H1 (cell line): ENCODE results near the gene WNT7A. TPM values are rescaled to one million over a fixed set of nuclear protein-coding genes. Genes with fewer than 3 reads are reported as not detected.

Experiments
- CEBPB ChIP-seq: IDR thresholded peaks from 2 replicates; pipeline ENCODE4 v1.6.1; 2012; ENCODE audit warnings: low read depth, low read length
- GTF2F1 ChIP-seq: IDR thresholded peaks from 2 replicates; pipeline ENCODE4 v1.6.1; 2012; ENCODE audit warnings: low read depth, low read length, improper control_type of control experiment, borderline replicate concordance
- JUND ChIP-seq: IDR thresholded peaks from 2 replicates; pipeline ENCODE4 v1.6.1; 2011; ENCODE audit warnings: mild to moderate bottlenecking, improper control_type of control experiment, low read length
- KDM4A ChIP-seq: IDR thresholded peaks from one replicate; pipeline ENCODE4 v1.7.1; 2012; ENCODE audit warnings: low read depth, mild to moderate bottlenecking, moderate library complexity, low read length, inconsistent platforms; ENCODE audit not compliant: severe bottlenecking
- RAD21 ChIP-seq, 2 experiments: IDR thresholded peaks in 1 of 2; conservative IDR thresholded peaks in 1 of 2; 2 replicates each; pipeline ENCODE4 v1.6.1; 2011; ENCODE audit warnings: low read depth in 2 of 2, low read length in 2 of 2, improper control_type of control experiment in 1 of 2, inconsistent platforms in 1 of 2, mild to moderate bottlenecking in 1 of 2, moderate library complexity in 1 of 2
- polyA plus RNA-seq, 7 experiments: library from polyadenylated mRNA; depleted of rRNA in 3 of 7; stranded (reverse) in 5 of 7; unstranded in 2 of 7; fragments of >200 nt in 5 of 7; fragments of 200-250 nt in 2 of 7; gene quantifications; 1 replicate in 5 of 7; 2 replicates in 1 of 7; 4 replicates in 1 of 7; pipeline versions ENCODE4 v1.2.1 to v1.2.3, GENCODE V29; 2011 to 2013; ENCODE audit warnings: missing spikeins in 2 of 7, mixed read lengths in 2 of 7
- total RNA-seq: library from RNA; stranded (reverse); fragmentation: NEBNext Ultra II Directional; extraction: Animal tissue kit (Norgen Biotek cat#: 25700); gene quantifications from 2 replicates; pipeline ENCODE4 v1.2.1, GENCODE V29; 2021
- TF ChIP-seq, protein P1 (sequence below): IDR thresholded peaks from 2 replicates; pipeline ENCODE4 v1.6.1; 2012; ENCODE audit warnings: inconsistent platforms

Gene WNT7A
- total and polyA plus RNA-seq, 2 of the 8 experiments (the other 6 are each of a cell fraction or from before 2014, with no cell fraction given), result 0.02 TPM; not detected in 1

DNA sequence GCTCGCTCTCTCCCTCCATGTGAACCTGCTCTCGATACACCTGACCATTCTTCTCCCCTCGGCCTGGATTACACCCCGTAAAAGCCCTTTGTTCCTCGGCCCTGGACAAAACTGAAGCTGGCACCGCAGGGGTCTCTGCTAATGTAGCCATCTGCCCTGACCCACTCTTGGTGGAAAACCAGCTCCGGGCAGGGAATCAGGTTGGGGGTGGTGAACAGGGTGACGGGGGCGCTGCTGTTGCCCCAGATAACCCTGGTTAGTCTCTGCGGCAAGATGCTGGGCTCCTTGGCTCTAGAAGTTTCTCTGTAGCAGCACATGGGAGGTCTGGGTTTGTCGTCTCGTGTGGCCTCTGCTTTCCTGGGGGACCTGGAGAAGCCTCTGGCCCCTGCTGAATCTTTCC is 86.4 kb downstream of the WNT7A start (continued):
- TF ChIP-seq, protein P1, sequence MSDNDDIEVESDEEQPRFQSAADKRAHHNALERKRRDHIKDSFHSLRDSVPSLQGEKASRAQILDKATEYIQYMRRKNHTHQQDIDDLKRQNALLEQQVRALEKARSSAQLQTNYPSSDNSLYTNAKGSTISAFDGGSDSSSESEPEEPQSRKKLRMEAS, result no peak
- TF ChIP-seq CEBPB (no peak), GTF2F1 (no peak), KDM4A (no peak), JUND (no peak), RAD21 (IDR thresholded peaks at IDR 0.05 in 1 of 2, conservative IDR thresholded peaks at IDR 0.05 in 1 of 2; ENCODE audit: low read depth in 2 of 2, low read length in 2 of 2) (no peak)
